NCI-H2196 (cell line): ENCODE measurements around the gene TDRKH.
"Not testable (repeated sequence)": the region's sequence is repeated elsewhere in the genome, so short reads cannot be mapped to it uniquely, and the experiment has no call there.

ENCODE experiments used
- DNase-seq: peaks from one replicate; lab custom pipeline; 2025; ENCODE audit not compliant: unreplicated experiment; lab: John Stamatoyannopoulos, UW

Gene TDRKH

DNA sequence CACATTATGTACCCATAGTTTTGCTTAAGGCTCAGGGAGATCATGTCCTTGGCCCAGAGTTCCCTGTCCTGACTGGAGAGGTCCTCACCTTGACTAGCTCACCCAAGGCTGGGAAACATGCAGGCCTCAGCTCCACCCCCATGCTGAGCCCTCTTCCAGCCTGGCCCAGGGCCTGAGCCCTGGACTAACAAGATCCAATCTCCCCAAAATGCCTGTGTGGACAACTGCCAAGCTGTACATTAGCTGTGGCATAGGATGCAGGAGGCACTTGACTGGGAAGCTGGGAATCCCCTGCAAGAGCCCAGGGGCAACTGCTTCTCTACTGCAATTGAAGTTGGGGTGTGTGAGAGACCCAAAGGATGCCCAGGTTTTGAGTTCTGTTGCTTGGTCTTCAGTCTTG lies 12.9 kb upstream of the TDRKH start:
- DNase-seq: no peak

DNA sequence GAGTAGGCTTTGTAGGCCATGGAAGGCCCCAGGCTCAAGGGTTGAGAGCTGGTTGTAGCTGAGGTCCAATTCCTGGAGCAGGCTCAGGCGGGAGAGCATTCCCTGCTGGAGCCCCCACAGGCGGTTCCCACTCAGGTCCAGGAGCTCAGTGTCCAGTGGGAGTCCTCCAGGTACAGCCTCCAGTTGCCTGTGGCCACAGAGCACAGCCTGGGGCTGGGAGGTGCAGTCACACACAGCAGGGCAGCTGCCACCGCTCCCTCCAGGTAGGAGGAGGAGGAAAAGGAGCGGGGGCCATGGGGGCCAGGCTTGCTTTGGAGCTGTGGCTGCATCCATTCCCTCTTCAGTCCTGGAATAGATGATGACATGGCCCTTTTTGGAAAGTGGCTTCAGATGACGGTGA lies 12.1 kb upstream of the TDRKH start:
- no peak for DNase-seq

DNA sequence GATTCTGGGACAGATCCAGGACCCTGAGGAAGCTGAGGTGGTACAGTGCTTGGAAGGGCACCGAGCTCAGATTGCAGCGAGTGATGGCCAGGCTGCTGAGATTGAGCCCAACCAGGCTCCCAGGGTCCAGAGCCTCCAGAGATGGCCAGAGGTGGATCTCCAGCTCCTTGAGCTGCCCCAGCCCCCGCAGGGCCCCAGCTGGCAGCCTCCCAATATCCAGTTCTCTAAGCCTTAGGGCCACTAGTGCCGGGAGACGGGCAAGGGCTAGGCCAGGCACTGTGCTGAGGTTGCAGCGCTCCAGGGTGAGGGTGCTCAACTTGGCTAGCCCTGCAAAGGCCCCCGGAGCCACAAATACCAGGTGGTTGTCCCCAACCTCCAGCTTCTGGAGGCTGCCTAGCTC lies 11.5 kb upstream of the TDRKH start:
- DNase-seq: no peak

DNA sequence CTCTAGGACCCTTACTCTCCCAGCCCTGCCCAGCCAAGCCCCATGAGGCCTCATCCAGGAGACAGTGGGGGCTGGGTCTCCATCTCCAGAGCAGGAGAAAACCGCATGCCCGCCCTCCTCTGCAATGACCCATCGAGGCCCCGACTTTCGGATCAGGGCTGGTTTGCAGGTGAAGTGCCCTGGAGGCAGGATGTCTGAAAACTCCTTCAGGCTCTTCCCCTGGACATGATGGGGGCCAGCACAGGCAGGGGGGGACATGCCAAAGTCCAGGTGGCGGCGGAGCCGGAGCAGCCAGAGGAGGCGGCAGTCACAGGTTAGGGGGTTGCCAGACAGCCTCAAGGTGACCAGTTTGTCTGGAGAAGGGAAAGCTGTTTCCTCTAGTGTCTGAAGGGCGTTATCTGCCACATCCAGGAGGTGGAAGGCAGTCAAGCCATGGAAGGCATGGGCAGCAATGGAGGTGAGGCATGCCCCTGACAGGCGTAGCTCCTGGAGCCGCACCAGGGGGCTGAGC lies 11.1 kb upstream of the TDRKH start:
- no peak for DNase-seq

DNA sequence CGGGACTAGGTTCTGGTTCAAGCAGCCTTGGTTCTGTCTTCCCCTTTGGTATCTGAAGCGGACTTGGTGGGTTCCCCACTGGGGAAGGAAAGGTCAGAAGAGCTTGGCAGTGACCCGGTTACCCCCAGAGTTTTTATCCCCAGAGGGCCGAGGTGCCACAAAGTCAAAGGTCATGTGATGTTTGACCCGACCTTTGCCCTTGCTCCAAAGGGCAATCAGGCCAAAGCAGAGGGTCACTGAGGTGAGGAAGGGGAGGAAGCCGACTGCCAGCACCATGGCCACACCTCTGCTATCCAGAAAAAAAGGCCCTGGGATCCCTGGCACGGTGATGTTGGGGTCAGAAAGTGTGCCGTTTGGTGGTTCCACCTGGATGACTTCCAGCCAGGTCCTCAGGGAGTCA lies 10.5 kb upstream of the TDRKH start:
- no peak for DNase-seq

DNA sequence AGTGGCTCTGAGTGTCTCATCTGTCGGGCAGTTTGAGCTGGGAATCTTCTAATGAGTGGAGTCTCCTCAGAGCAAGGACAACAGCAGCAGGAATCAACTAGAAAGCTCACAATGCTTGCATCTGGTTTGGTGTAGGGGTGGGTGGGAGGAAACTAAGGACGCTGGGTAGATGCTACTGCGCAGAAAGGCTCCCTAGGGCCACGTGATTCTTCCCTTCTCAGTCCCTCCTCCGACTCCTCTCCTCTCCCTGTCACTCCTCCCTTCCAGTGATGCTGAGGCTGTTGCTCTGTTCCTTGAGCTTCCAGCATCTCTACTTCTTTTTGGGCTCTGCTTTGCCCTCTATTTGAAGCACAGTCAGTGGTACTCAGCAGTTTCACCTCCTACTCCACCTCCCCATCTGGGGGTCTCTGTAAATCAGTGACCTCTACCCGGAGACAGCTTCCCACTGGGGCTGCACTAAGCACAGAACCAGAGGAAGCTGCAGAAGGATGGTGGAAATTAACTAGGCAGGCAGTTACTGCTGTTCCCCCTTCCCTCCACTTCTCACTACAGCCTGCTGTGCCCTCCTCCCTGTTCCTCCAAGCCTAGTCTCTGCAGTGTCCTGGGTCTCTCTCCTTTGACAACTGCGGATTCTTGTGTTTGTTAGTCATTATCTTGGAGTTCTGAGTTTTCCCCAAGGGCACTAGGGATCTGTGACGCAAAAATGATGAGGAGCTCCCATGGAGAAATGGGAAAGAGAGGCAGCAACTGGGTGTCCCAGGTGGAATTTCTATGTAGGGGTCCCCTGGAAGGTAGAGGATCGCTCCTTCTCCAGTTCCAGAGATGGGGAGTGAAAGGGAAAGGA lies 9.1 kb upstream of the TDRKH start:
- DNase-seq: no peak

DNA sequence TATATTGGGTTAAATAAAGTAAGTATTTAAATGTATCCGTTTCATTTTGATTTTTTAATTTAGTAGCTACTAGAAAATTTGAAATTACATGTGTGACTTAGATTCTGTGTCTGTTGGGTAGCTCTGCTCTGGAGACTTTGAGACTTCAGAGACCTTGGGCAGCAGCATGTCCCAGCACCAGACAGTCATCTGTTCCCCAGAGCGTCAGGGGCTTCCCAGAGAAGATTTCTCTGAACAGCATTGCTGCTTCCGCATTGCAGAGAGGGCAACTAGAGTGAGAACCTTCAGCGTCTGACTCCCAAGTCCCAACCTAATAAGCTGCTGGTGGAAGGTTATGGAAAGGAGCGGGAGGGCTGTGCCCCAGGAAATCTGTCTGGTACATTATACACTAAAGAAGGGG lies 8.3 kb upstream of the TDRKH start:
- no peak for DNase-seq

DNA sequence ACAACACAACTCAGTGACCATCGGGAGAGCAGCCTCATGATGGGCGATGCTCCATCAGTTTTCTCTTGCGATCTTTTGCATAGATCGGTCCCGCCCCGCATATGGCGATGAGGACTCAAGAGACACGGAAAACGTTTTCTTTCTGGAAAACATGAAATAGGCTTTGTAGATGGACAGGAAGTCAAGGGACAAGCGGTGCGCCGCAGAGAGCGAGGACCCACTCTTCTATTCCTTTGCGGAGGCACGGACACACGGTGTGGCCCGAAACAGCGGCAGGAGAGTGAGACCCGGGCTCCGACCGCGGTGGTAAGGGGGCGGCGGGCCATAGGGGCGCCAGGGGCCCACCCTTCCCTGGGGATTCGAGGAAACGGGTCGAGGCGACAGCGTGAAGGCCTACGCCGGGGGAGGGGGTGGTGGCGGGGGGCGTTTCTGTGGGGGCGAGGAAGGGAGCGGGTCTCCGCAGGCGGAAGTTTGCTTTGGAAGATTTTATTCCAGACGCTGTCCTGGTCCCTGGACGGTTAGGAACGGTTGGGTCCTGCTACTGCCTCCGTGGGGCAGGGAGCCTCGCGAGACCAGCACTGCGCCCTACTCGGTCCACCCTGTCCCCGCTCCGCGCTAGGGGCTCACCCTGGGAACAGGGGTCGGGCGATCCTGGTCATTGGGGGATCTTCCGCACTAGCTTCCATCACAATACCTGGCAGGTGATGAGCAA lies 796 bp upstream of the TDRKH start:
- DNase-seq: no peak

DNA sequence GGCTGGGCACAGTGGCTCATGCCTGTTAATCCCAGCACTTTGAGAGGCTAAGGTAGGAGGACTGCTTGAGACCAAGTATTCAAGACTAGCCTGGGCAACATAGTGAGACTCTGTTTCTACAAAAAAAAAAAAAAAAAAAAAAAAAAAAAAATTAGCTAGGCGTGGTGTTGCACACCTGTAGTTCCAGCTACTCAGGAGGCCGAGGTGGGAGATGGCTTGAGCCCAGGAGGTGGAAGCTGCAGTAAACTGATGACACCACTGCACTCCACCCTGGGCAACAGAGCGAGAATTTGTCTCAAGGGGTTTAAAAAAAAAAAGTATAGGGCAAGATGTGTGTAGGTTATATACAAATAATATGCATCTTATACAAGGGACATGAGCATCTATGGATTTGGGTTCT lies 2.6 kb downstream of the TDRKH start:
- no peak for DNase-seq

DNA sequence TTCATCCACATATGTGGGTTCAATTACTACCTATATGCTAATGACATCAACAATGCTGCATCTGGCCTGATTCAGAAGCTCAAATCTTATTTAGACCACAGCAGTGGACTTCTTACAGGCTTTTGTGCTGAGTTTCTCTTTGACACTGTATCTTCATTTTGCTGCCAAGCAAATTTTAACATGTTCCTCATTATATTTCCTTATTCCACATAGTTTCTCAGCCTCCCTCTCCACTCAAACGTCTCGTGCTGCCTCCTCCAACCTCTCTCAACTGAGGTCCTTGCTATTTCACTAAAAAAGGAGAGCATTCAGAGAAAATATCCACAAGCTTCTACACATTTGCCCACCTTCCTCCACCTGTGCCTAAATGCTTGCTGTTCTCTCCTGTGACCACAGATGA lies 6.5 kb downstream of the TDRKH start:
- DNase-seq: no peak

DNA sequence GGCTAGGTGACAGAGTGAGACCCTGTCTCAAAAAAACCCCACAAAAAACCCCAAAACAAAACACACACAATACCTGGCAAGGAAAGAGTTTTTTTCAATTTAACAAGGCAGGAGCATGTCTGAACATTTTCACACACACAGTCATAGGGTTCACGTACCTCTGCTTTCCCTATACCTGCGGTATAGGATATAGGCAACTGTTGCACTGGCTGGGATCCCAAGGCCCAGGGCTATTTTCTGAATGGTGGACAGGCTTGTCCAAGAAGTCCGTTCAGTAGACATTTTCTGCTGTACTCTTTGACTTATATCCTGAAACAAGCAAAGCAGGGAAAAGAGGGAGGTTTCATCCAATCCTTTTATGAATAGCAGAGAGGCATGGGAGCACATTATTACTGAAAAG lies 7.6 kb downstream of the TDRKH start:
- DNase-seq: no peak

DNA sequence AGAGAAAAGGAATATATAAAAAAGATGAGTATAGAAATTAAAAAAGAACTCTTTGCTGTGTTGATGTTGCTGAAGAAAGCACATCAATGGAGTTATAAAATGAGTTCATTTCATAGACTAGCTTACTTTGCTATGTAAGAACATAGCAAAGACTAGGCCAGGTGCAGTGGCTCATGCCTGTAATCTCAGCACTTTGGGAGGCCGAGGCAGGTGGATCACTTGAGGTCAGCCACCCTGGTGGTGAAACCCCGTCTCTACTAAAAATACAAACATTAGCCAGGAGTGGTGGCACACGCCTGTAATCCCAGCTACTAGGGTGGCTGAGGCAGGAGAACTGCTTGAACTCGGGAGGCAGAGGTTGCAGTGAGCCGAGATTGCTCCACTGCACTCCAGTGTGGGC lies 8.3 kb downstream of the TDRKH start:
- not testable (repeated sequence) for DNase-seq

DNA sequence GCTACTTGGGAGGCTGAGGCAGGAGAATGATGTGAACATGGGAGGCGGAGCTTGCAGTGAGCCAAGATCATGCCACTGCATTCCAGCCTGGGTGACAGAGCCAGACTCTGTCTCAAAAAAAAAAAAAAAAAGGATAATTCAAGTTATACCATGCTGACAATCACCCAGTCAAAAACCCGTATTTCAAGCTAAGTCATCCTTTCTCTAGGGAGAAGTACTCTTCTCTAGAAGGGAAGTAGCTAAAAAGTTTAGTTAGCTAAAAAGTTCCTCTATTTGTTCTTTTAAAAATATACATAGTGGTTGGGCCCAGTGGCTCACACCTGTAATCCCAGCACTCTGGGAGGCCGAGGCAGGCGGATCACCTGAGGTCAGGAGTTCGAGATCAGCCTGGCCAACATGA lies 9.6 kb downstream of the TDRKH start:
- not testable (repeated sequence) for DNase-seq

DNA sequence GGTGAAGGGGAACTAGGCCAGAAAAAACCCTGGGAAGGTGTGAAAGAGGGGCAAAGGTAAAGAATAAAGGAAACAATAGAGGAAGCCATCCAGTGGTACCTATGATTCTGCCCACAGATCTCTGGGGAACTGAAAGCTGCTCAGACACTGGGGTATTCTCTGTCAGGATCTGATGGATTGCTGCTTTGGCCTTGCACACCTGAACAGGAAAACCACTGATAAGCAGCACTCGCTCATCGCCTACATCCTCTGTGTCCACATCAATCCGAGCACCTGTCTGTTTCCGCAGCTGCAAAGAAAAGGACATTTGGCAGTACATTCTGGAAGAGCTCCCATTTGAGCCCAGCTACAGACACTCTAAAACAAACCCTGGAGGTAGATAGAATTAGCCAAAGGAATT lies 10.4 kb downstream of the TDRKH start:
- DNase-seq: no peak

DNA sequence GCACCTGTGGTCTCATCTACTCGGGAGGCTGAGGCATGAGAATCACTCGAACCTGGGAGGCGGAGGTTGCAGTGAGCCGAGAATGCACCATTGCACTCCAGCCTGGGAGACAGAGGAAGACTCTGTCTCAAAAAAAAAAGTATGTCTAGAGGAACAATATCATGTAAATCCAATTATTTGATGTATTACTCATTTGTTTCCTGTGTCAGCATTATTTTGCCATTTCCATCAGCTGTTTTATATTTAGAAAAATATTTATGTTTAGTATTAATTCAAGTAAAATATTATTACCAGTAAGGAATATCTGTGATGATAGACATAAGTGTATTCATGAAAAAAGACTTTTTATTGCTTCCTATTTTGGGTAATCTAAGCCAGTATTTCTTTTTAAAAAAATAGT lies 13.0 kb downstream of the TDRKH start:
- DNase-seq: no peak

DNA sequence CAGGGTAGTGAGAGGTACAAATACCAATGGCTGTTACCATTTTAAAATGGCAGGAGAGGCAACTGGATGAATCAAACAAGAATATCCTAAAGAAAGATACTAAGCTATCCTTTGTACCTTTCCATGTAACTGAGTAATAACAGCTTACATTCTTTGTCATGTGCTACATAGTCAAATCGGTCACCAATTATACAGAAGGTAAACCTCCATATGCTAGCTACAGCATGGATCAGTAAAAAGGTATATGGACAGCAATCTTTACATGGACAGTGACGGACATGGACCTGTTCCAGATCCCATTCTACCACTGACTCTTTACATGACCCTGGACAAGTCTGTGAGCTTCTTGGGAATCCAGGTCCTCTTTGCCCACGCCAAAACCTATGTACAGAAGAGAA lies 13.6 kb downstream of the TDRKH start:
- DNase-seq: no peak

DNA sequence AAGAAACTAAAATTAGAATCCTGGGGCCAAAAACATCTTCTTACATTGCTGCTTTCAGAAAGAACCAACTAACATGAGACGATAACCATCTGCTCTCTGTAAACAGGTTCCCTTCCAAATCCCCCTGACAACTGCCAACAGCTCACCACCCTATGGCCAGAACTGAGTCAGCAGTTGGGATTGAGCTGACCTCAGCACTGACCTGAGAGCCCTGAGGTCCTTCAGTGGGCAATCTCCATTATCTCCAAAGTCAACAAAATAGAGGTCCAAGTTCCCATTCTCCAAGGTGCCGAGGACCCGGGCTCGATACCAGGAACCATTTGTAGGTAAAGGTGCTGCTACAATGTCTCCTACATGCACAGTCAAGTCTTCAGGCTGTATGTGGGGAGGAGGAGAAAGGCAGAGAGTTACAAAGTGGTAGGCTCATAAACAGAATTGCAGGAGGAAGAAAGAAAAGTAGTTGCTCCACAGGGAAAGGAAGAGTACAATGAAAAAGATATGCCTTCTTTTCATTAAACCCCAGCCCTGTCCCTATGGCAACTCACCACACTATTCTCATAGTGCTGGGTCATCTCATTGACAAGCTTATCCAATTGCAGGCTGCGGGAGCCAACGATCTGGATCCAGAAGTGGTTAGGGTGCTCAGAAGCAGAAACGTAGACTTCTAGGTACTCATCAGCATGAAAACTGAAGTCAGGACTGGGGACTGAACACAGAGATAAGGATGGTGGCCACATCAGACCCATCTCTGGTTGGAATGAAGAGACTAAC lies 14.2 kb downstream of the TDRKH start:
- no peak for DNase-seq

DNA sequence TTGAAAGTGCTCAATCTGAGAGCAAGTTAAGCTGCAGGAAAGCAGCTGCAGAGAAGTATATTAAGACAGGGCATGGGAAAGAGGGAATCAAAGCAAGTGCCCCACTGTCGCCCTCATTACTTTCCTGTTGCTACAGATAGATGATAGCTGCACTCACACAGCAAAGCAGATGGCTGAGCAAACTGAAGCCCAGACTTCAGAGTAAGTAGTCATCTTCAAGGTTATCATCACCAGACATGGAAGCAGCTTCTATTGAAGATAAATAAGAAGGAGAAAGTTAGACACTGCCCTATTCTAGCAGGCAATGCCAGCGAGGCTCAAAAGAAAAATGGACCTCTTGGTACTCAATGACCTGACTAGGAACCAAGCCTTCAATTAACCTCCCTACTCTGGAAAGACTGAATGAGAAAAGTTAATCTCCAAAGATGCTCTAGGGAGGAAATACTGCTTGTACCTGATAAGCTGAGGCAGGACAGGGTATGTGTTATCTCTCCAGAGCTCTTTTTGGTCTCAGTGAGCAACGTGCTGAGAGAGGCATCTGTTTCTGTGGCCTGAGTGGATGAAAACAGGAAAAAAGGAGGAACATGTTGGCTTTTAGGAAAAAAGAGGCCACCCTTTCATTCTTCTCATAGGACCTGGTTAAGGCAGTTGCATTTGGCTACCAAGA lies 15.9 kb downstream of the TDRKH start:
- DNase-seq: no peak

DNA sequence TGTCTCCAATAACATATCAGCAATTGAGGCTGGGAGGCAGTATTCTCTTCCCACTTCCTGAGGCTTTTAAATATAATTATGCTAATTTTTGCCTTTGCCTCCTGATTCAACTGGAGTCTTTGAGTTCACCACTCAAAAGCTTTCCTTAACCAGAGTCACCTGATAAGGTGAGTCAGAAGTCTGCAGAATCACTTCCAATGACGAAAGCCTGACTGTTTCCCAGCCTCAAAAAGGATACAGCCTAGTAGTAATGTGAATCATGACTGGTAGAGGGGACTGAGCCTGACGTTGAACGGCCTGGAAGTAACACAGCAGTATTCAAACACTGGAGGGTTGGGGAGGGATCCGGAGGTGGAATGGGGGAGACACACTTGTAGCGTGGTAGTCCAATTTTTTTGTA lies 16.6 kb downstream of the TDRKH start:
- no peak for DNase-seq

DNA sequence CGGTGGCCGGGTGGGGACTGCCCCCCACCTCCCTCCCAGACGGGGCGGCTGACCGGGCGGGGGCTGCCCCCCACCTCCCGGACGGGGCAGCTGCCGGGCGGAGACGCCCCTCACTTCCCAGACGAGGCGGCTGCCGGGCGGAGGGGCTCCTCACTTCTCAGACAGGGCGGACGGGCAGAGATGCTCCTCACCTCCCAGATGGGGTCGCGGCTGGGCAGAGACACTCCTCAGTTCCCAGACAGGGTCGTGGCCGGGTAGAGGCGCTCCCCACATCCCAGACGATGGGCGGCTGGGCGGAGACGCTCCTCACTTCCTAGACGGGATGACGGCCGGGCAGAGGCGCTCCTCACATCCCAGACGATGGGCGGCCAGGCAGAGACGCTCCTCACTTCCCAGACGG lies 21.0 kb downstream of the TDRKH start:
- not testable (repeated sequence) for DNase-seq
